ENCODE data around the gene MGLL. TPM values are rescaled to one million over a fixed set of nuclear protein-coding genes. Genes with fewer than 3 reads are reported as not detected.

The MGLL gene
- total RNA-seq, 1 donor from 2014 or later, result 0.97 TPM

DNA sequence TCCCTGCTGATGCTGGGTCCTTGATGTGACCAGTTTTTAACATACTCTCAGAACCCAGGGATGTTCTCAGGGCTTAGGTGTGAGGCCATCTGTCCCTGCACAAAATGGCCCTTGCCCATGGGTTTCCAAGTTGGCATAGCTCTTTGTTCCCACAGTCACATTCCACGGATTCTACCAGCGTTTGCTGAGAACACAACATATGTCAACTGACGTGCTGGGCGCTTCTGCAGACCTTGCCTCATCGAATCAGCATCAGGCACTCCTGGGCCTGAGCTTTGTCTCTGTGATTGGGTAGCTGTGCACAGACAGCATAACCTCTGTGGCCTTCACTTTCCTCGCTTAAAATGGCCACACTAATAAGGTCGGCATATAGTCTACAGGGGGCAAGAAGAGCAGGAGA is 69.0 kb downstream of the MGLL start:
- H3K9me3 Mint-ChIP-seq (ENCODE audit: unreplicated experiment), result no peaks in the 10 kb centered on the region
- H3K27ac Mint-ChIP-seq (ENCODE audit: unreplicated experiment), result no peak overlapping the region

DNA sequence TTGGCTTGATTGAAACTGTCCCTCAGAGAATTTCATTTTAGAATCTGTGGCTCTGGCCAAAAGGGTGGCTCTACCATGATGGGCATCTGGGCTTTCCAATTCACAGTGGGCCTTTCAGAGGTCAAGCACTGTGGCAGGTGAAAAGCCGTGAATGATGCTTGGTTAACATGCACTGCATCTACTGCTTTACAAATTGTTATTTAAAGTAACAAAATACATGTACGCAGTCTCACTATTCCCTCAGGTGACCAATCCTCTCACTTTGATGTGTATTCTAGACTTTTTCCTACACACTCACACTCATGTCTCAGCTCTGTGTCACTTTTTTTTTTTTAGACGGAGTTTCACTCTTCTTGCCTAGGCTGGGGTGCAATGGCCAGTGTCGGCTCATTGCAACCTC is 70.5 kb downstream of the MGLL start:
- no peaks in the 10 kb centered on the region for H3K4me1 Mint-ChIP-seq (ENCODE audit: unreplicated experiment)
- H3K27me3 Mint-ChIP-seq (ENCODE audit: unreplicated experiment), result peaks cover 2% of the 10 kb centered on the region
- H3K36me3 Mint-ChIP-seq (ENCODE audit: low read depth, unreplicated experiment), result no peaks in the 10 kb centered on the region
- no peak overlapping the region for H3K4me3 Mint-ChIP-seq (ENCODE audit: unreplicated experiment)
- H3K27ac Mint-ChIP-seq (ENCODE audit: unreplicated experiment), result no peak overlapping the region
- TF ChIP-seq, protein P1, sequence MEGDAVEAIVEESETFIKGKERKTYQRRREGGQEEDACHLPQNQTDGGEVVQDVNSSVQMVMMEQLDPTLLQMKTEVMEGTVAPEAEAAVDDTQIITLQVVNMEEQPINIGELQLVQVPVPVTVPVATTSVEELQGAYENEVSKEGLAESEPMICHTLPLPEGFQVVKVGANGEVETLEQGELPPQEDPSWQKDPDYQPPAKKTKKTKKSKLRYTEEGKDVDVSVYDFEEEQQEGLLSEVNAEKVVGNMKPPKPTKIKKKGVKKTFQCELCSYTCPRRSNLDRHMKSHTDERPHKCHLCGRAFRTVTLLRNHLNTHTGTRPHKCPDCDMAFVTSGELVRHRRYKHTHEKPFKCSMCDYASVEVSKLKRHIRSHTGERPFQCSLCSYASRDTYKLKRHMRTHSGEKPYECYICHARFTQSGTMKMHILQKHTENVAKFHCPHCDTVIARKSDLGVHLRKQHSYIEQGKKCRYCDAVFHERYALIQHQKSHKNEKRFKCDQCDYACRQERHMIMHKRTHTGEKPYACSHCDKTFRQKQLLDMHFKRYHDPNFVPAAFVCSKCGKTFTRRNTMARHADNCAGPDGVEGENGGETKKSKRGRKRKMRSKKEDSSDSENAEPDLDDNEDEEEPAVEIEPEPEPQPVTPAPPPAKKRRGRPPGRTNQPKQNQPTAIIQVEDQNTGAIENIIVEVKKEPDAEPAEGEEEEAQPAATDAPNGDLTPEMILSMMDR (IDR thresholded peaks at IDR 0.05; ENCODE audit: unreplicated experiment), result no peak
- H3K9me3 Mint-ChIP-seq (ENCODE audit: unreplicated experiment), result no peaks in the 10 kb centered on the region
- no peak for DNase-seq (ENCODE audit: low spot score)

More for the DNA sequence above, 69.0 kb downstream of the MGLL start:
- Mint-ChIP-seq H3K27me3 (ENCODE audit: unreplicated experiment) (peaks cover 2% of the 10 kb centered on the region), H3K4me1 (ENCODE audit: unreplicated experiment) (no peaks in the 10 kb centered on the region), H3K36me3 (ENCODE audit: low read depth, unreplicated experiment) (no peaks in the 10 kb centered on the region), H3K4me3 (ENCODE audit: unreplicated experiment) (no peak overlapping the region)
- TF ChIP-seq, protein P1 (IDR thresholded peaks at IDR 0.05; ENCODE audit: unreplicated experiment), result no peak
- DNase-seq (ENCODE audit: low spot score), result no peak

DNA sequence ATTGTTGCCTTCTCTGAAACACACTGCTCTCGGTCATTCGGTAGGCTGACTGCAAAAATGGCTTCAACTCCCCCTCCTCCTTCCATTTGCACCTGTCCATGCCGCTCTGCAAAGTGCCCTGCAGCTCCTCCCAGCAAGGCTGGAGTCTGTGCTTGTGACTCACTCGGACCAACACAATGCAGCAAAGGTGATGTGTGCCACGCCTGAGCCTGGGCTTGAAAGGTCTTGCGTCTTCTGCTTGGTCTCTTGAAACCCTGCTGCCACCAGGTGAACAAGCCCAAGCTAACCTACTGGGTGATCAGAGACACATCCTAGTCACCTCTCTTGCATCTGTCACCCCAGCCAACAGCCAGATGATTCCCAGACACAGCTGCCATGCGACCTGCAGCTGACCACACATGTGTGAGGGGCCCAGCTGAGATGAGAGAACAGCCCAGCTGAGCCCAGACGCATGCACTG is 71.1 kb downstream of the MGLL start:
- no peak for DNase-seq (ENCODE audit: low spot score)
- H3K4me3 Mint-ChIP-seq (ENCODE audit: unreplicated experiment), result no peak overlapping the region

DNA sequence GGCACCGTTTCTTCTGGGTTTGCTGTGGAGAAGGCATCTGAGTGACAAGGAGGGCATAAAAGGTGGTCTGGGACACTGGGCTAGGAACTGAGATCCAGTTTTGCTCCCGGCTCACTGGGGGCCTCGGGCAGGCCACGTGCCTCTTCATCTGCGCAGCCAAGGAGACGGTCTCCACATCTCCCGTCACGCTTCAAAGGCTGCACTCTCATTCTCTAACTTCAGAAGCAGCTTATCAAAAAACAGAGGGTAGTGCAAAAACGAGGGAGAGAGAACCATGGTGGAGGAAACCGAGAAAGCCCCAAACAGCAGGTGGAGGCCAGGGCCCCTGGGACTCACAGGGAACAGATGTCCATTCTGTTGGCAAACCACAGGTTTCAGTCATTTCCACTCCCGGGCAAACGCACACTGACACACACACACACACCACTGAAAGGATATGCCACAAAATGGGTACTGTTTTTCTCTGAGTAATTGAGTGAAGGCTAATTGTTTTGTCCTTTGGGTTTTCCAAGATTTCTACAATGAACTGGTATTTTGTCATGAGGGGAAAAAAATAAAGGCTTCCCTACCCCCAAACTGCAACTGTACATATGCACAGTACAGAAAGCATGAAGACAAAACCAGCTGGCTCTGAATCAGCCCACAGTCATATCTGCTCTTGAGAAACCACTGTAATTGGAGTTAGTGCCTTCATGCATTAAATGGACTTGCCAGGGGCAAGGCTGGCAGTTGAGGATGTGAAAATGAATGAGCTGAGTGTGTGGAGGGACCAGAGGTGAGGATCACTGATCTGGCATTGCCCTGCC is 71.9 kb downstream of the MGLL start:
- Mint-ChIP-seq H3K4me3 (ENCODE audit: unreplicated experiment) (no peak overlapping the region), H3K4me1 (ENCODE audit: unreplicated experiment) (no peaks in the 10 kb centered on the region), H3K27me3 (ENCODE audit: unreplicated experiment) (peaks cover 3% of the 10 kb centered on the region), H3K9me3 (ENCODE audit: unreplicated experiment) (no peaks in the 10 kb centered on the region), H3K27ac (ENCODE audit: unreplicated experiment) (no peak overlapping the region), H3K36me3 (ENCODE audit: low read depth, unreplicated experiment) (no peaks in the 10 kb centered on the region)
- no peak for DNase-seq (ENCODE audit: low spot score)
- TF ChIP-seq, protein P1 (IDR thresholded peaks at IDR 0.05; ENCODE audit: unreplicated experiment), result no peak

More for the DNA sequence above, 71.1 kb downstream of the MGLL start:
- Mint-ChIP-seq H3K9me3 (ENCODE audit: unreplicated experiment) (no peaks in the 10 kb centered on the region), H3K36me3 (ENCODE audit: low read depth, unreplicated experiment) (no peaks in the 10 kb centered on the region), H3K4me1 (ENCODE audit: unreplicated experiment) (no peaks in the 10 kb centered on the region), H3K27ac (ENCODE audit: unreplicated experiment) (no peak overlapping the region), H3K27me3 (ENCODE audit: unreplicated experiment) (peaks cover 2% of the 10 kb centered on the region)
- TF ChIP-seq, protein P1 (IDR thresholded peaks at IDR 0.05; ENCODE audit: unreplicated experiment), result no peak

DNA sequence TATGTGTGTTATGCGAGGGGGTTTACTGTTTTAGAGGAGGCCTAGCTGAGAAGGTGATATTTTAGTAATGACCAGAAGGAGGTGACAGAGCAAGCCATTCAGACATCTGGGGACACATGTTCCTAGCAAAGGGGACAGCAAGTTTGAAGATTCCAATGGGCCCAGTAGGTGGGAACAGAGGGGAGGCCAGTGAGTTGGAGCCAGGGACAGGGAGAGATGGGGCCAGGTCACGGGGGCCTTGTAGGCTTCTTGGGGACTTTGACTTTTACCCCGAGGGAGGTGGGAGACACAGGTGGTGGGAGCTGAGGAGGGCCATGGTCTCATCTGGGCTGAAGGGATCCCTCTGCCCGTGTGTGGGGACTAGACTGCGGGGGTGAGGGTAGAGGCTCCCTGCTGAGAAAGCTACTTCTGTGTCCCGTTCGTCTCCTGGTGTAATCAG is 72.5 kb downstream of the MGLL start:
- no peak overlapping the region for H3K4me3 Mint-ChIP-seq (ENCODE audit: unreplicated experiment)
- TF ChIP-seq, protein P1 (IDR thresholded peaks at IDR 0.05; ENCODE audit: unreplicated experiment), result no peak
- peaks cover 4% of the 10 kb centered on the region for H3K4me1 Mint-ChIP-seq (ENCODE audit: unreplicated experiment)
- no peaks in the 10 kb centered on the region for H3K9me3 Mint-ChIP-seq (ENCODE audit: unreplicated experiment)
- H3K36me3 Mint-ChIP-seq (ENCODE audit: low read depth, unreplicated experiment), result no peaks in the 10 kb centered on the region
- no peak overlapping the region for H3K27ac Mint-ChIP-seq (ENCODE audit: unreplicated experiment)
- H3K27me3 Mint-ChIP-seq (ENCODE audit: unreplicated experiment), result peaks cover 6% of the 10 kb centered on the region
- DNase-seq (ENCODE audit: low spot score), result no peak
